Upper lobe of left lung (tissue), 4 donors: ENCODE measurements around the gene FBN2.

Experiments
- CTCF ChIP-seq, 6 experiments: fragments of 450-650 bp in 4 of 6; fragments of 200-600 bp in 2 of 6; sonication (generic) in 2 of 6; IDR thresholded peaks; one replicate each; pipeline ENCODE4 v1.5.1; 2016 to 2019; ENCODE audit warnings: antibody characterized with exemption in 6 of 6
- EP300 ChIP-seq, 4 donors: sonication (generic); formaldehyde crosslinking; IDR thresholded peaks; one replicate each; pipeline ENCODE4 v1.5.1; 2017; ENCODE audit warnings: antibody characterized with exemption in 4 of 4, control low read depth in 2 of 4

DNA sequence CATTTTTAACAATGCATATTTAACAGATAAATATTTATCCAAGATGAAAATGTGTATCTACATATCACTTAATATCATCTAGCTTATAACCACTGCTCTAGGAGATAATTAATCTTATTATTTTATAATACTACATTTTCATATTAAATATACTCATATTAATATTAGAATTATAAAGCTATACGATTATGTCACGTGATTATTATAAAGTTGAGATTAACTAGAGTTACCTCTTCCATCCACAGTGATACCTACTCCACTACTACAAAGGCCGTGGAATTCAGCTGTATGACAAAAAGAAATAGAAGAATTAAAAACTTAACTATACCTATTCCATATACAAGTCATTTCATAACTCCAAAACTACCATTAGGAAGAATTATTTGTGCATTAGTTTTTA, 171.9 kb downstream of the FBN2 start:
- TF ChIP-seq EP300 (IDR thresholded peaks at IDR 0.05), result no peak
- no peak for TF ChIP-seq CTCF (IDR thresholded peaks at IDR 0.05)
